CD4-positive, alpha-beta memory T cell (primary cell): ENCODE results near the gene ARHGAP29. TPM values are rescaled to one million over a fixed set of nuclear protein-coding genes. Genes with fewer than 3 reads are reported as not detected.

Experiments
- CTCF ChIA-PET: fragments of 350-600 bp; sonication (Branson Sonifier 250); formaldehyde crosslinking; loops from one replicate; lab custom pipeline; 2021; ENCODE audit warnings: inconsistent platforms; ENCODE audit not compliant: partially characterized antibody; lab: Charles Lee
- POLR2A ChIA-PET: fragments of 350-600 bp; sonication (Branson Sonifier 250); formaldehyde crosslinking; loops from one replicate; lab custom pipeline; 2021; ENCODE audit not compliant: partially characterized antibody; lab: Charles Lee
- DNase-seq, 5 donors: peaks; one replicate each; pipeline versions ENCODE4 v3.0.0 to v3.0.0-alpha.2; 2020 to 2022; ENCODE audit warnings: mixed read lengths in 1 of 5
- H3K27ac ChIP-seq: one replicate; pipeline ENCODE4 v1.7.0; 2013; ENCODE audit warnings: low read depth, low read length
- H3K27me3 ChIP-seq: 2 replicates; pipeline ENCODE4 v1.7.0; 2013; ENCODE audit warnings: mild to moderate bottlenecking, low read length, moderate library complexity; ENCODE audit not compliant: insufficient read depth
- H3K36me3 ChIP-seq: 2 replicates; pipeline ENCODE4 v1.7.0; 2013; ENCODE audit warnings: mild to moderate bottlenecking, low read length, moderate library complexity; ENCODE audit not compliant: insufficient read depth
- H3K4me1 ChIP-seq: 2 replicates; pipeline ENCODE4 v1.7.0; 2013; ENCODE audit warnings: mild to moderate bottlenecking, low read length, moderate library complexity; ENCODE audit not compliant: insufficient read depth
- H3K4me3 ChIP-seq, 2 donors: one replicate each; pipeline ENCODE4 v1.7.0; 2013; ENCODE audit warnings: low read length in 2 of 2, mild to moderate bottlenecking in 1 of 2
- H3K9me3 ChIP-seq, 2 donors: one replicate each; pipeline ENCODE4 v1.7.0; 2013; ENCODE audit warnings: low read length in 2 of 2, control low read depth in 1 of 2; ENCODE audit not compliant: control insufficient read depth in 1 of 2
- H3K27ac Mint-ChIP-seq, 7 donors: one replicate each; pipeline ENCODE4 v1.8.0; 2020 to 2021; ENCODE audit warnings: mixed read lengths in 7 of 7, mild to moderate bottlenecking in 6 of 7, inconsistent platforms in 3 of 7, moderate library complexity in 3 of 7
- H3K27me3 Mint-ChIP-seq, 2 donors: one replicate each; pipeline ENCODE4 v1.8.0; 2020 to 2021; ENCODE audit warnings: mixed read lengths in 2 of 2
- H3K36me3 Mint-ChIP-seq, 2 donors: one replicate each; pipeline ENCODE4 v1.8.0; 2020 to 2021; ENCODE audit warnings: mixed read lengths in 2 of 2, inconsistent platforms in 1 of 2, mild to moderate bottlenecking in 1 of 2
- H3K4me1 Mint-ChIP-seq, 4 donors: one replicate each; pipeline ENCODE4 v1.8.0; 2020 to 2021; ENCODE audit warnings: mixed read lengths in 4 of 4, mild to moderate bottlenecking in 1 of 4
- H3K4me3 Mint-ChIP-seq, 8 donors: one replicate each; pipeline ENCODE4 v1.8.0; 2020 to 2021; ENCODE audit warnings: mixed read lengths in 8 of 8, mild to moderate bottlenecking in 7 of 8, moderate library complexity in 6 of 8, inconsistent platforms in 3 of 8
- H3K9me3 Mint-ChIP-seq, 8 donors: one replicate each; pipeline ENCODE4 v1.8.0; 2020 to 2021; ENCODE audit warnings: mixed read lengths in 8 of 8, mild to moderate bottlenecking in 5 of 8, inconsistent platforms in 3 of 8, moderate library complexity in 1 of 8
- intact Hi-C: fragments of 100-400 bp; cut with micrococcal nuclease; formaldehyde crosslinking; loops from one replicate; pipeline ENCODE4 v1.15.1; 2023
- polyA plus RNA-seq, 2 donors: library from polyadenylated mRNA; unstranded; fragments of 300-500 nt; fragmentation: Illumina TruSeq; gene quantifications; one replicate each; pipeline ENCODE4 v1.2.3, GENCODE V29; 2021
- total RNA-seq, 2 experiments: library from RNA; stranded (reverse); gene quantifications; one replicate each; pipeline ENCODE4 v1.2.3, GENCODE V29; 2021

Gene ARHGAP29
- total and polyA plus RNA-seq, 4 experiments from 2014 or later = not detected

GRCh38 chr1:94250341-94250740 is 13.0 kb upstream of the ARHGAP29 start:
- no peak overlapping the region for H3K27ac Mint-ChIP-seq
- no peak overlapping the region for H3K4me3 Mint-ChIP-seq
- ChIA-PET CTCF (no interaction called here), POLR2A (no interaction called here)
- Histone ChIP-seq H3K27me3 (peaks cover 16% of the 10 kb centered on the region), H3K27ac (no peak overlapping the region), H3K9me3 (no peaks in the 10 kb centered on the region), H3K4me3 (no peak overlapping the region), H3K36me3 (no peaks in the 10 kb centered on the region), H3K4me1 (peaks cover 9% of the 10 kb centered on the region)
- H3K4me1 Mint-ChIP-seq = peaks cover 9 to 13% (median 12%) of the 10 kb centered on the region in 4 donors
- DNase-seq = no peak
- H3K36me3 Mint-ChIP-seq = no peaks in the 10 kb centered on the region
- H3K27me3 Mint-ChIP-seq = peaks cover 34 to 35% of the 10 kb centered on the region in 2 donors
- H3K9me3 Mint-ChIP-seq = peaks cover 0 to 7% (median 0%) of the 10 kb centered on the region in 8 donors
- intact Hi-C loops = no loop called here

DNA sequence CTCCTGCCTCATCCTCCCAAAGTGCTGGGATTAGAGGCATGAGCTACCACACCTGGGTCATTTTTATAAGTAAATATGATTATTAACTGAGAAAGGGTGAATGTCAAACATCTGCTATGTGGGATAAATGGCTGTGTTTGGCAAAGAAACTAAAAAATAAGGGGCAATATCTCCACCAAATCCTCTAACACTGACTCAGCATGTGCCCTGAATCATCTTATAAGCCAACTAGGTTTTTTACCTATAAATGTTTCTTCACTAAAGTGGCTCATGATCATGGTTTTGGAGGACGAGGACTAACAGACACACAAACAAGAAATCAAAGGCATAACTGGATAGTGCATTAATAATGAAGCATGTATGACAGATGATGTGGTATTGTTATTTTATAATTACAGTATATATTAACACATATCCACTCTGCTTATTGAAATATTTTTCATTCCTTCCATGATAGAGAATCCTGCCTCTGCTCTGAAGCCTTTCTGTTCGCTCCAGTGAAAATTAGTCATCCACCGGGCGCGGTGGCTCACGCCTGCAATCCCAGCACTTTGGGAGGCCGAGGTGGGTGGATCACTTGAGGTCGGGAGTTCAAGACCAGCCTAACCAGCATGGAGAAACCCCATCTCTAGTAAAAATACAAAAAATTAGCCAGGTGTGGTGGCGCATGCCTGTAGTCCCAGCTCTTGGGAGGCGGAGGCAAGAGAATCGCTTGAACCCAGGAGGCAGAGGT is 11.7 kb upstream of the ARHGAP29 start:
- intact Hi-C loops = no loop called here

GRCh38 chr1:94247138-94248094 is 10.0 kb upstream of the ARHGAP29 start:
- H3K4me3 Mint-ChIP-seq = peak overlapping the region; percentile 72 to 85 (median 78)
- CTCF ChIA-PET = no interaction called here
- Histone ChIP-seq H3K4me3 (no peak overlapping the region), H3K36me3 (no peaks in the 10 kb centered on the region), H3K27me3 (peaks cover 24% of the 10 kb centered on the region), H3K4me1 (peaks cover 9% of the 10 kb centered on the region), H3K27ac (no peak overlapping the region), H3K9me3 (no peaks in the 10 kb centered on the region)
- intact Hi-C loops = no loop called here
- POLR2A ChIA-PET = no interaction called here
- H3K27ac Mint-ChIP-seq = no peak overlapping the region
- DNase-seq = peak in 1 of 5 donors; percentile 0
- H3K36me3 Mint-ChIP-seq = peaks cover 0 to 5% of the 10 kb centered on the region in 2 donors
- peaks cover 0 to 26% (median 17%) of the 10 kb centered on the region in 8 donors for H3K9me3 Mint-ChIP-seq
- peaks cover 38 to 49% of the 10 kb centered on the region in 2 donors for H3K27me3 Mint-ChIP-seq
- peaks cover 9 to 13% (median 12%) of the 10 kb centered on the region in 4 donors for H3K4me1 Mint-ChIP-seq

More for the DNA sequence above, 11.7 kb upstream of the ARHGAP29 start:
- Mint-ChIP-seq H3K4me1 (peaks cover 9 to 13% (median 12%) of the 10 kb centered on the region in 4 donors), H3K27me3 (peaks cover 34 to 40% of the 10 kb centered on the region in 2 donors), H3K4me3 (peak overlapping the region in 2 of 8 donors; percentile 4 to 31), H3K27ac (no peak overlapping the region), H3K9me3 (peaks cover 0 to 9% (median 2%) of the 10 kb centered on the region in 8 donors), H3K36me3 (no peaks in the 10 kb centered on the region)
- Histone ChIP-seq H3K27ac (no peak overlapping the region), H3K36me3 (no peaks in the 10 kb centered on the region), H3K9me3 (no peaks in the 10 kb centered on the region), H3K4me1 (peaks cover 9% of the 10 kb centered on the region), H3K4me3 (no peak overlapping the region), H3K27me3 (peaks cover 24% of the 10 kb centered on the region)
- ChIA-PET CTCF (no interaction called here), POLR2A (no interaction called here)
- no peak for DNase-seq

- Histone ChIP-seq H3K27me3 (peaks cover 24% of the 10 kb centered on the region), H3K27ac (no peak overlapping the region), H3K36me3 (no peaks in the 10 kb centered on the region), H3K4me3 (no peak overlapping the region), H3K4me1 (peaks cover 9% of the 10 kb centered on the region), H3K9me3 (no peaks in the 10 kb centered on the region)
- Mint-ChIP-seq H3K27ac (no peak overlapping the region), H3K27me3 (peaks cover 37 to 47% of the 10 kb centered on the region in 2 donors), H3K9me3 (peaks cover 0 to 32% (median 23%) of the 10 kb centered on the region in 8 donors), H3K36me3 (peaks cover 0 to 5% of the 10 kb centered on the region in 2 donors), H3K4me3 (peak overlapping the region; percentile 49 to 81 (median 74)), H3K4me1 (peaks cover 9 to 13% (median 12%) of the 10 kb centered on the region in 4 donors)
- no peak for DNase-seq
- intact Hi-C loops = no loop called here
- ChIA-PET POLR2A (no interaction called here), CTCF (no interaction called here)
These were observed 9.3 kb upstream of the ARHGAP29 start for GRCh38 chr1:94246692-94247137.

DNA sequence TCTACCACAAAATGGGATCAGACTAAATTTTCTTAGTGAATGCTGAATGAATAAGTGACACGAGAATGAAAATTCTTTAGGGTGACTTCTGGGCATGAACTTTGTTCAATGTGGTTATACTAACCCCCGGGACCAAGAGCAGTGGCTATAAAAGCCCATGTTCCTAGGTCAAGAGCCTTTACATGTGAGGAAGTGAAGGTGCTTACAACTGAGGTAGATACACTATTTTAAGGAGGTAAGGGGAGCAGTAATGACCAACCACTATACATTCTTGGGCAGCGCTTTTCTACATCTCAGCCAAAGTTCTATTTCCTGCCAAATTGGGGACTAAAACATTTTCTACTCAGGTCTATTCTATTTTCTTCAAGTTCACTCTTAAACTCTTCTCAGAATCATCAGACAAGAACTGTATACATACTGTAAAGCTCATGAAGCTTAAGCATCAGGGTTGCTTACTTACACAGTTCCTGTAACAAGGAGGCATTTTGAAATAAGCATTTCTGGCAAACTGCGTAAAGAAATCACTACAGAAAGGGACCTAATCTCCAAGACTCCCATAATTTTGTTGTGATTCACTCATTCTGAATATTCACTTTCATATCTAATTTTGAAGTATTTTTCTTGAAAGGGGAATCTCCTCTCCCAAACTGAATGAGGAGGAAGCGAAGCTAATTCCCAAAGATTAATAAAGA is 8.5 kb upstream of the ARHGAP29 start:
- Mint-ChIP-seq H3K4me3 (peak overlapping the region in 1 of 8 donors; percentile 76), H3K4me1 (peaks cover 9 to 13% (median 12%) of the 10 kb centered on the region in 4 donors), H3K27me3 (peaks cover 38 to 43% of the 10 kb centered on the region in 2 donors), H3K9me3 (peaks cover 0 to 33% (median 24%) of the 10 kb centered on the region in 8 donors), H3K36me3 (peaks cover 0 to 5% of the 10 kb centered on the region in 2 donors), H3K27ac (no peak overlapping the region)
- H3K27me3 ChIP-seq = peaks cover 24% of the 10 kb centered on the region
- ChIA-PET POLR2A (no interaction called here), CTCF (no interaction called here)
- intact Hi-C loops = no loop called here
- no peak overlapping the region for H3K27ac ChIP-seq
- H3K9me3 ChIP-seq = no peaks in the 10 kb centered on the region
- no peak for DNase-seq
- H3K4me1 ChIP-seq = peaks cover 9% of the 10 kb centered on the region
- H3K4me3 ChIP-seq = no peak overlapping the region
- no peaks in the 10 kb centered on the region for H3K36me3 ChIP-seq

DNA sequence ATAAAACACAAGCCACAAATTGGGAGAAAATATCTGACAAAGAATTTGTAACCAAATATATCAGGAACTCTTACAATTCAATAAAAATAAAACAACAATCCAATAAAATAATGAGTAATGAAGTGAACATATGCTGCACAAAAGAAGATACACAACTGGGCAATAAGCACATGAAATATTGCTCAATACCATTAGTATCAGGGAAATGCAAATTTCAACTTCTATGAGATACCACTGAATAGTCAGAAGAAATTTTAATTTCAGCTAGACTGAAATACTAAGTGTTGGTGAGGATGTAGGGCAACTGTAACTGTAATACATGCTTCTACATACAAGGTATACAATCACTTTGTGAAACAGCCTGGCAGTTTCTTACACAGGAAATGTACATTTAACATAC is 7.4 kb upstream of the ARHGAP29 start:
- Histone ChIP-seq H3K27me3 (peaks cover 29% of the 10 kb centered on the region), H3K27ac (no peak overlapping the region), H3K4me1 (peaks cover 9% of the 10 kb centered on the region), H3K9me3 (no peaks in the 10 kb centered on the region), H3K4me3 (no peak overlapping the region), H3K36me3 (no peaks in the 10 kb centered on the region)
- no peak for DNase-seq
- peaks cover 9 to 13% (median 12%) of the 10 kb centered on the region in 4 donors for H3K4me1 Mint-ChIP-seq
- H3K27me3 Mint-ChIP-seq = peaks cover 37 to 39% of the 10 kb centered on the region in 2 donors
- no peak overlapping the region for H3K27ac Mint-ChIP-seq
- H3K9me3 Mint-ChIP-seq = peaks cover 0 to 31% (median 24%) of the 10 kb centered on the region in 8 donors
- intact Hi-C loops = no loop called here
- H3K36me3 Mint-ChIP-seq = peaks cover 0 to 5% of the 10 kb centered on the region in 2 donors
- POLR2A ChIA-PET = no interaction called here
- H3K4me3 Mint-ChIP-seq = peak overlapping the region in 1 of 8 donors; percentile 12
- CTCF ChIA-PET = no interaction called here
